Osteocyte (in vitro differentiated cells): ENCODE data around the gene METTL1. TPM values are rescaled to one million over a fixed set of nuclear protein-coding genes. Genes with fewer than 3 reads are reported as not detected.

Experiments used
- DNase-seq: peaks from one replicate; pipeline ENCODE4 v3.0.0; 2021; ENCODE audit warnings: mixed read lengths; ENCODE audit not compliant: unreplicated experiment; ENCODE audit errors: extremely low spot score
- H3K27ac Mint-ChIP-seq: one replicate; pipeline ENCODE4 v1.8.0; 2021; ENCODE audit warnings: mild to moderate bottlenecking, mixed read lengths; ENCODE audit not compliant: unreplicated experiment
- H3K27me3 Mint-ChIP-seq: one replicate; pipeline ENCODE4 v1.8.0; 2021; ENCODE audit warnings: mixed read lengths; ENCODE audit not compliant: unreplicated experiment
- H3K36me3 Mint-ChIP-seq: one replicate; pipeline ENCODE4 v1.8.0; 2021; ENCODE audit warnings: mixed read lengths; ENCODE audit not compliant: unreplicated experiment
- H3K4me1 Mint-ChIP-seq: one replicate; pipeline ENCODE4 v1.8.0; 2021; ENCODE audit warnings: mixed read lengths; ENCODE audit not compliant: unreplicated experiment
- H3K4me3 Mint-ChIP-seq: one replicate; pipeline ENCODE4 v1.8.0; 2021; ENCODE audit warnings: mild to moderate bottlenecking, moderate library complexity, mixed read lengths; ENCODE audit not compliant: unreplicated experiment
- H3K9me3 Mint-ChIP-seq: one replicate; pipeline ENCODE4 v1.8.0; 2021; ENCODE audit warnings: mixed read lengths; ENCODE audit not compliant: unreplicated experiment
- CTCF ChIP-seq: fragments of 200-600 bp; sonication (generic); IDR thresholded peaks from 2 replicates; pipeline ENCODE4 v1.5.0; 2021; ENCODE audit warnings: antibody characterized with exemption, mild to moderate bottlenecking, moderate library complexity
- total RNA-seq: library from RNA; stranded (reverse); gene quantifications from 2 replicates; pipeline ENCODE4 v1.2.1, GENCODE V29; 2021

The METTL1 gene
- total RNA-seq, 1 donor from 2014 or later, result 23.9 TPM

- H3K27ac Mint-ChIP-seq, result no peak overlapping the region
- no peaks in the 10 kb centered on the region for H3K9me3 Mint-ChIP-seq
- TF ChIP-seq CTCF, result no peak
- H3K4me1 Mint-ChIP-seq, result no peaks in the 10 kb centered on the region
- no peak overlapping the region for H3K4me3 Mint-ChIP-seq
- DNase-seq, result no peak
- H3K36me3 Mint-ChIP-seq, result peaks cover 18% of the 10 kb centered on the region
- H3K27me3 Mint-ChIP-seq, result no peaks in the 10 kb centered on the region
Measured at GRCh38 chr12:57806677-57807076, 34.8 kb upstream of the METTL1 start.

GRCh38 chr12:57803319-57803893 is 31.5 kb upstream of the METTL1 start:
- Mint-ChIP-seq H3K9me3 (no peaks in the 10 kb centered on the region), H3K36me3 (peaks cover 28% of the 10 kb centered on the region), H3K4me1 (no peaks in the 10 kb centered on the region), H3K27ac (no peak overlapping the region), H3K27me3 (no peaks in the 10 kb centered on the region), H3K4me3 (no peak overlapping the region)
- no peak for DNase-seq
- TF ChIP-seq CTCF, result peak; percentile 79

DNA sequence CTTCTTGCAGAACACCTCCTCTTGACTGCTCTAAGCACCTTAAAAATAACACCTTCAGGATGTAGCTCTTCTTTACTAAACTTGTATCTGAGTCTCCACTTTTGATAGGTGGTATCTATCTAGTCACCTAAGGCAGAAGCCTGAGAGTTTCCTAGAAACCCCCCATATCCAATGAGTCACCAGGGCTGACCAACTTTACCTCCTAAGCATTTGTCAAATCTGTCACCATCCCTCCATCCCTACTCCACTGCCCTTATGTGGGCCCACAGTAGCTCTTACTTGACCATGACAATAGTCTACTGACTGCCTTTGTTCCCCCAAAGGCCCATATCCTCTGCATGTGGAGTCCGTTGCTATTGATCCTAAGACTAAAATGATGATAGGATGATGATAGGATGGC is 30.7 kb upstream of the METTL1 start:
- Mint-ChIP-seq H3K27ac (no peak overlapping the region), H3K36me3 (peaks cover 32% of the 10 kb centered on the region), H3K4me3 (no peak overlapping the region), H3K4me1 (no peaks in the 10 kb centered on the region), H3K9me3 (no peaks in the 10 kb centered on the region), H3K27me3 (no peaks in the 10 kb centered on the region)
- TF ChIP-seq CTCF, result no peak
- DNase-seq, result no peak

- Mint-ChIP-seq H3K9me3 (no peaks in the 10 kb centered on the region), H3K4me1 (no peaks in the 10 kb centered on the region), H3K27me3 (no peaks in the 10 kb centered on the region), H3K27ac (no peak overlapping the region), H3K36me3 (peaks cover 42% of the 10 kb centered on the region), H3K4me3 (no peak overlapping the region)
- no peak for TF ChIP-seq CTCF
- DNase-seq, result no peak
Measured at GRCh38 chr12:57800965-57801364, 29.1 kb upstream of the METTL1 start.

- H3K4me3 Mint-ChIP-seq, result no peak overlapping the region
- H3K27me3 Mint-ChIP-seq, result no peaks in the 10 kb centered on the region
- H3K36me3 Mint-ChIP-seq, result peaks cover 49% of the 10 kb centered on the region
- H3K4me1 Mint-ChIP-seq, result no peaks in the 10 kb centered on the region
- DNase-seq, result no peak
- no peak for TF ChIP-seq CTCF
- no peak overlapping the region for H3K27ac Mint-ChIP-seq
- no peaks in the 10 kb centered on the region for H3K9me3 Mint-ChIP-seq
Measured at GRCh38 chr12:57797933-57798332, 26.0 kb upstream of the METTL1 start.
